ENCODE data around the gene MSLN. TPM values are rescaled to one million over a fixed set of nuclear protein-coding genes. Genes with fewer than 3 reads are reported as not detected.

The MSLN gene
- total and polyA plus RNA-seq, 2 donors: 0.61 to 2.6 TPM

Other genes starting within 250 kb of the MSLN start
- gene CAPN15, start 233.0 kb upstream of the MSLN start, total RNA-seq: 16.8 TPM
- 40.4 TPM for gene CAPN15, start 233.0 kb upstream of the MSLN start, polyA plus RNA-seq
- under 0.01 TPM for gene PRR35, start 200.3 kb upstream of the MSLN start, total RNA-seq
- gene PRR35, start 200.3 kb upstream of the MSLN start, polyA plus RNA-seq: 0.09 TPM
- gene NHLRC4, start 193.7 kb upstream of the MSLN start, total RNA-seq: 5.5 TPM
- 3.1 TPM for gene NHLRC4, start 193.7 kb upstream of the MSLN start, polyA plus RNA-seq
- 14.4 TPM for gene PIGQ, start 190.8 kb upstream of the MSLN start, total RNA-seq
- 65.4 TPM for gene PIGQ, start 190.8 kb upstream of the MSLN start, polyA plus RNA-seq
- gene RAB40C, start 170.7 kb upstream of the MSLN start, total RNA-seq: 20.1 TPM
- gene RAB40C, start 170.7 kb upstream of the MSLN start, polyA plus RNA-seq: 43.3 TPM
- 0.33 TPM for gene WFIKKN1, start 129.7 kb upstream of the MSLN start, total RNA-seq
- gene WFIKKN1, start 129.7 kb upstream of the MSLN start, polyA plus RNA-seq: 2.1 TPM
- gene METTL26, start 124.4 kb upstream of the MSLN start, total RNA-seq: 97.6 TPM
- gene METTL26, start 124.4 kb upstream of the MSLN start, polyA plus RNA-seq: 110 TPM
- 17.0 TPM for gene MCRIP2, start 118.9 kb upstream of the MSLN start, total RNA-seq
- gene MCRIP2, start 118.9 kb upstream of the MSLN start, polyA plus RNA-seq: 25.2 TPM
- gene WDR90, start 111.4 kb upstream of the MSLN start, total RNA-seq: 10.1 TPM
- gene WDR90, start 111.4 kb upstream of the MSLN start, polyA plus RNA-seq: 22.6 TPM
- 39.3 TPM for gene RHOT2, start 92.6 kb upstream of the MSLN start, total RNA-seq
- gene RHOT2, start 92.6 kb upstream of the MSLN start, polyA plus RNA-seq: 252 TPM
- gene RHBDL1, start 85.1 kb upstream of the MSLN start, total RNA-seq: 5.1 TPM
- 3.1 TPM for gene RHBDL1, start 85.1 kb upstream of the MSLN start, polyA plus RNA-seq
- 70.2 TPM for gene STUB1, start 80.3 kb upstream of the MSLN start, total RNA-seq
- gene STUB1, start 80.3 kb upstream of the MSLN start, polyA plus RNA-seq: 122 TPM
- gene JMJD8, start 76.4 kb upstream of the MSLN start, total RNA-seq: 23.4 TPM
- 31.2 TPM for gene JMJD8, start 76.4 kb upstream of the MSLN start, polyA plus RNA-seq
- 2.2 TPM for gene WDR24, start 70.3 kb upstream of the MSLN start, total RNA-seq
- 10.1 TPM for gene WDR24, start 70.3 kb upstream of the MSLN start, polyA plus RNA-seq
- 0.76 TPM for gene FBXL16, start 54.9 kb upstream of the MSLN start, total RNA-seq
- 9.6 TPM for gene FBXL16, start 54.9 kb upstream of the MSLN start, polyA plus RNA-seq
- 21.9 TPM for gene METRN, start 45.6 kb upstream of the MSLN start, total RNA-seq
- 24.2 TPM for gene METRN, start 45.6 kb upstream of the MSLN start, polyA plus RNA-seq
- 53.9 TPM for gene ANTKMT, start 39.6 kb upstream of the MSLN start, total RNA-seq
- gene ANTKMT, start 39.6 kb upstream of the MSLN start, polyA plus RNA-seq: 56.2 TPM
- gene CCDC78, start 34.3 kb upstream of the MSLN start, total RNA-seq: 4.8 TPM
- 12.4 TPM for gene CCDC78, start 34.3 kb upstream of the MSLN start, polyA plus RNA-seq
- gene HAGHL, start 33.6 kb upstream of the MSLN start, total RNA-seq: 15.7 TPM
- gene HAGHL, start 33.6 kb upstream of the MSLN start, polyA plus RNA-seq: 50.6 TPM
- 20.8 TPM for gene CIAO3, start 19.7 kb upstream of the MSLN start, total RNA-seq
- gene CIAO3, start 19.7 kb upstream of the MSLN start, polyA plus RNA-seq: 60.4 TPM
- gene RPUSD1, start 27.6 kb downstream of the MSLN start, total RNA-seq: 16.9 TPM
- gene RPUSD1, start 27.6 kb downstream of the MSLN start, polyA plus RNA-seq: 20.9 TPM
- gene CHTF18, start 27.9 kb downstream of the MSLN start, total RNA-seq: 20.4 TPM
- 38.8 TPM for gene CHTF18, start 27.9 kb downstream of the MSLN start, polyA plus RNA-seq
- gene GNG13, start 40.0 kb downstream of the MSLN start, total RNA-seq: not detected
- 0.55 TPM for gene GNG13, start 40.0 kb downstream of the MSLN start, polyA plus RNA-seq
- 8.9 TPM for gene LMF1, start 210.2 kb downstream of the MSLN start, total RNA-seq
- gene LMF1, start 210.2 kb downstream of the MSLN start, polyA plus RNA-seq: 22.8 TPM
- 1.3 TPM for gene SOX8, start 221.0 kb downstream of the MSLN start, total RNA-seq
- 2.1 TPM for gene SOX8, start 221.0 kb downstream of the MSLN start, polyA plus RNA-seq